HepG2 (cell line): ENCODE data around the gene MLST8. TPM values are rescaled to one million over a fixed set of nuclear protein-coding genes. Genes with fewer than 3 reads are reported as not detected.

Experiments
- BRD4 ChIP-seq: sonication (generic); formaldehyde crosslinking; IDR thresholded peaks from 2 replicates; pipeline ENCODE4 v1.4.0; 2020; ENCODE audit warnings: missing genetic modification reagents
- DDIT3 ChIP-seq: sonication (generic); formaldehyde crosslinking; IDR thresholded peaks from 2 replicates; pipeline ENCODE4 v1.4.0; 2020; ENCODE audit warnings: mild to moderate bottlenecking, missing genetic modification reagents
- DMAP1 ChIP-seq: IDR thresholded peaks from 2 replicates; pipeline ENCODE4 v1.6.1; 2016
- FOXP4 ChIP-seq: sonication (generic); formaldehyde crosslinking; IDR thresholded peaks from 2 replicates; pipeline ENCODE4 v1.4.0; 2020; ENCODE audit warnings: missing genetic modification reagents
- HOXA3 ChIP-seq: sonication (generic); formaldehyde crosslinking; IDR thresholded peaks from 2 replicates; pipeline ENCODE4 v1.5.0; 2020; ENCODE audit warnings: missing genetic modification reagents
- KDM3A ChIP-seq: IDR thresholded peaks from 2 replicates; pipeline ENCODE4 v1.6.1; 2018; ENCODE audit warnings: low read depth, missing compliant biosample characterization
- KLF9 ChIP-seq: IDR thresholded peaks from 2 replicates; pipeline ENCODE4 v1.6.1; 2016; ENCODE audit warnings: low read depth
- MAX ChIP-seq: IDR thresholded peaks from 2 replicates; pipeline ENCODE4 v1.6.1; 2012; ENCODE audit warnings: inconsistent platforms
- NFKB2 ChIP-seq: sonication (generic); formaldehyde crosslinking; IDR thresholded peaks from 2 replicates; pipeline ENCODE4 v1.4.0; 2020; ENCODE audit warnings: missing genetic modification reagents, borderline replicate concordance
- NR2F6 ChIP-seq, 2 experiments: IDR thresholded peaks; 2 replicates each; pipeline ENCODE4 v1.6.1; 2016; ENCODE audit warnings: antibody characterized with exemption in 1 of 2, mild to moderate bottlenecking in 1 of 2
- PAWR ChIP-seq: sonication (generic); formaldehyde crosslinking; IDR thresholded peaks from 2 replicates; pipeline ENCODE4 v1.4.0; 2020; ENCODE audit warnings: missing genetic modification reagents, mild to moderate bottlenecking, borderline replicate concordance
- POLR2AphosphoS5 ChIP-seq: IDR thresholded peaks from 2 replicates; pipeline ENCODE4 v1.6.1; 2012; ENCODE audit warnings: low read depth, low read length
- STAG1 ChIP-seq: sonication (generic); formaldehyde crosslinking; IDR thresholded peaks from 2 replicates; pipeline ENCODE4 v1.4.0; 2020; ENCODE audit warnings: missing genetic modification reagents
- ZBTB42 ChIP-seq: sonication (generic); formaldehyde crosslinking; IDR thresholded peaks from 2 replicates; pipeline ENCODE4 v1.5.0; 2020; ENCODE audit warnings: mild to moderate bottlenecking, missing genetic modification reagents
- ZNF251 ChIP-seq: sonication (generic); formaldehyde crosslinking; IDR thresholded peaks from 2 replicates; pipeline ENCODE4 v1.9.0; 2021; ENCODE audit warnings: mild to moderate bottlenecking, missing genetic modification reagents
- ZNF281 ChIP-seq: sonication (generic); formaldehyde crosslinking; IDR thresholded peaks from 2 replicates; pipeline ENCODE4 v1.4.0; 2020; ENCODE audit warnings: missing genetic modification reagents, borderline replicate concordance
- ZNF446 ChIP-seq: sonication (generic); formaldehyde crosslinking; IDR thresholded peaks from 2 replicates; pipeline ENCODE4 v1.5.0; 2020; ENCODE audit warnings: mild to moderate bottlenecking, missing genetic modification reagents
- ZNF558 ChIP-seq: sonication (generic); formaldehyde crosslinking; IDR thresholded peaks from 2 replicates; pipeline ENCODE4 v1.9.0; 2022; ENCODE audit warnings: mild to moderate bottlenecking, missing genetic modification reagents, borderline replicate concordance
- ZNF598 ChIP-seq: sonication (generic); formaldehyde crosslinking; IDR thresholded peaks from 2 replicates; pipeline ENCODE4 v1.5.1; 2020; ENCODE audit warnings: mild to moderate bottlenecking, missing genetic modification reagents, borderline replicate concordance
- ZNF784 ChIP-seq: sonication (generic); formaldehyde crosslinking; IDR thresholded peaks from 2 replicates; pipeline ENCODE4 v1.5.1; 2020; ENCODE audit warnings: missing genetic modification reagents, mild to moderate bottlenecking, borderline replicate concordance
- ZSCAN9 ChIP-seq: IDR thresholded peaks from 2 replicates; pipeline ENCODE4 v1.6.1; 2016; ENCODE audit warnings: borderline replicate concordance
- polyA plus RNA-seq, 8 experiments: library from polyadenylated mRNA; depleted of rRNA in 3 of 8; stranded (reverse) in 7 of 8; unstranded in 1 of 8; fragments of >200 nt; fragmentation: Illumina TruSeq in 4 of 8; extraction: Trizol in 4 of 8; gene quantifications; 2 replicates each; pipeline versions ENCODE4 v1.2.1 to v1.2.3, GENCODE V29; 2011 to 2016; ENCODE audit warnings: low read depth in 4 of 8, missing spikeins in 1 of 8, mixed read lengths in 1 of 8; ENCODE audit not compliant: insufficient read depth in 1 of 8
- total RNA-seq, 5 experiments: library from RNA; depleted of rRNA; stranded (reverse); fragments of >200 nt; fragmentation: Illumina TruSeq; extraction: Trizol; gene quantifications; 2 replicates each; pipeline ENCODE4 v1.2.3, GENCODE V29; 2016; ENCODE audit warnings: low read depth in 1 of 5
- TF ChIP-seq, protein P1 (sequence below): sonication (generic); formaldehyde crosslinking; IDR thresholded peaks from 2 replicates; pipeline ENCODE4 v1.5.0; 2020; ENCODE audit warnings: missing genetic modification reagents, mild to moderate bottlenecking, borderline replicate concordance

MLST8 gene
- total and polyA plus RNA-seq, 2 of the 13 experiments (the other 11 are each of a cell fraction or from before 2014, with no cell fraction given): 30.8 to 72.7 TPM

- no peak for TF ChIP-seq ZNF598 (CRISPR knock-in tag)
- no peak for TF ChIP-seq DMAP1 (CRISPR knock-in tag)
- no peak for TF ChIP-seq ZBTB42 (CRISPR knock-in tag)
- TF ChIP-seq ZNF558 (CRISPR knock-in tag): no peak
- TF ChIP-seq ZNF251 (CRISPR knock-in tag): no peak
- TF ChIP-seq, protein P1, sequence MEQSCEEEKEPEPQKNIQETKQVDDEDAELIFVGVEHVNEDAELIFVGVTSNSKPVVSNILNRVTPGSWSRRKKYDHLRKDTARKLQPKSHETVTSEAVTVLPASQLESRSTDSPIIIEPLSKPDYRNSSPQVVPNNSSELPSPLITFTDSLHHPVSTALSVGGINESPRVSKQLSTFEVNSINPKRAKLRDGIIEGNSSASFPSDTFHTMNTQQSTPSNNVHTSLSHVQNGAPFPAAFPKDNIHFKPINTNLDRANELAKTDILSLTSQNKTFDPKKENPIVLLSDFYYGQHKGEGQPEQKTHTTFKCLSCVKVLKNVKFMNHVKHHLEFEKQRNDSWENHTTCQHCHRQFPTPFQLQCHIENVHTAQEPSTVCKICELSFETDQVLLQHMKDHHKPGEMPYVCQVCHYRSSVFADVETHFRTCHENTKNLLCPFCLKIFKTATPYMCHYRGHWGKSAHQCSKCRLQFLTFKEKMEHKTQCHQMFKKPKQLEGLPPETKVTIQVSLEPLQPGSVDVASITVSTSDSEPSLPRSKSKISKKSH (CRISPR knock-in tag): peak; percentile 17; the same call in 1 of the 2 replicates
- TF ChIP-seq NFKB2: 0 out of 2 replicates have a peak, but pooled peaks have one; percentile 15
- TF ChIP-seq ZNF784 (CRISPR knock-in tag): no peak
- no peak for TF ChIP-seq FOXP4
- TF ChIP-seq DDIT3 (CRISPR knock-in tag): no peak
- TF ChIP-seq BRD4 (CRISPR knock-in tag): no peak
- TF ChIP-seq ZSCAN9 (CRISPR knock-in tag): no peak
- no peak for TF ChIP-seq STAG1
- no peak for TF ChIP-seq ZNF446 (CRISPR knock-in tag)
- no peak for TF ChIP-seq PAWR (CRISPR knock-in tag)
- peak; percentile 19; the same call in 1 of the 2 replicates for TF ChIP-seq HOXA3 (CRISPR knock-in tag)
- TF ChIP-seq ZNF281 (CRISPR knock-in tag): no peak
- TF ChIP-seq POLR2AphosphoS5: peak; percentile 46; the same call in 1 of the 2 replicates
- no peak for TF ChIP-seq KLF9 (CRISPR knock-in tag)
- no peak; the same call in none of the 2 replicates for TF ChIP-seq MAX
- peak; percentile 68 for TF ChIP-seq NR2F6 (IDR thresholded peaks at IDR 0.05)
- TF ChIP-seq NR2F6 (CRISPR knock-in tag; IDR thresholded peaks at IDR 0.05): peak; percentile 11; the same call in 1 of the 2 replicates
- no peak for TF ChIP-seq KDM3A (CRISPR knock-in tag)
Measured at GRCh38 chr16:2155977-2156848, 49.0 kb upstream of the MLST8 start (continued).
